WTC11 (cell line): Measurements from ENCODE around the gene UTP14C.

Experiments
- AFF4 ChIP-seq: sonication (generic); formaldehyde crosslinking; IDR thresholded peaks from 2 replicates; pipeline ENCODE4 v1.8.1; 2023; ENCODE audit warnings: mild to moderate bottlenecking, missing genetic modification reagents, borderline replicate concordance
- ATF6 ChIP-seq: sonication (generic); formaldehyde crosslinking; IDR thresholded peaks from 2 replicates; pipeline ENCODE4 v1.8.1; 2023; ENCODE audit warnings: mild to moderate bottlenecking, missing genetic modification reagents
- CREM ChIP-seq: sonication (generic); formaldehyde crosslinking; IDR thresholded peaks from 2 replicates; pipeline ENCODE4 v1.8.1; 2022; ENCODE audit warnings: mild to moderate bottlenecking, missing genetic modification reagents, moderate library complexity
- CTCF ChIP-seq: fragments of 200-600 bp; IDR thresholded peaks from 2 replicates; pipeline ENCODE4 v1.8.0; 2022; ENCODE audit warnings: antibody characterized with exemption
- E2F1 ChIP-seq: sonication (generic); formaldehyde crosslinking; IDR thresholded peaks from 2 replicates; pipeline ENCODE4 v1.8.0; 2022; ENCODE audit warnings: mild to moderate bottlenecking, missing genetic modification reagents
- ELF4 ChIP-seq: sonication (generic); formaldehyde crosslinking; IDR thresholded peaks from 2 replicates; pipeline ENCODE4 v1.8.1; 2022; ENCODE audit warnings: low read depth, mild to moderate bottlenecking, moderate library complexity, missing genetic modification reagents
- FOXK1 ChIP-seq: sonication (generic); formaldehyde crosslinking; IDR thresholded peaks from 2 replicates; pipeline ENCODE4 v1.8.0; 2022; ENCODE audit warnings: mild to moderate bottlenecking, moderate library complexity, missing genetic modification reagents
- NR2C2 ChIP-seq: sonication (generic); formaldehyde crosslinking; IDR thresholded peaks from 2 replicates; pipeline ENCODE4 v1.8.0; 2022; ENCODE audit warnings: mild to moderate bottlenecking, missing genetic modification reagents
- NR3C1 ChIP-seq: sonication (generic); formaldehyde crosslinking; conservative IDR thresholded peaks from 2 replicates; pipeline ENCODE4 v1.8.1; 2023; ENCODE audit warnings: low read depth, mild to moderate bottlenecking, missing genetic modification reagents
- PRRX2 ChIP-seq: fragments of 250-450 bp; sonication (Bioruptor Pico); IDR thresholded peaks from 2 replicates; pipeline ENCODE4 v1.8.0; 2021; ENCODE audit warnings: mild to moderate bottlenecking
- SOX15 ChIP-seq: fragments of 250-450 bp; sonication (Bioruptor Pico); IDR thresholded peaks from 2 replicates; pipeline ENCODE4 v1.9.0; 2021; ENCODE audit warnings: mild to moderate bottlenecking
- ZNF416 ChIP-seq: fragments of 250-450 bp; sonication (Bioruptor Pico); IDR thresholded peaks from 2 replicates; pipeline ENCODE4 v1.9.0; 2021; ENCODE audit warnings: mild to moderate bottlenecking, inconsistent platforms
- ZSCAN18 ChIP-seq: fragments of 250-450 bp; sonication (Bioruptor Pico); IDR thresholded peaks from 2 replicates; pipeline ENCODE4 v2.1.2; 2022; ENCODE audit warnings: mild to moderate bottlenecking, moderate library complexity

- no peak for TF ChIP-seq NR3C1 (CRISPR knock-in tag)
- no peak for TF ChIP-seq CREM (CRISPR knock-in tag)
- no peak for TF ChIP-seq CTCF
- TF ChIP-seq E2F1 (CRISPR knock-in tag): no peak
- no peak for TF ChIP-seq PRRX2 (CRISPR knock-in tag)
- TF ChIP-seq AFF4 (CRISPR knock-in tag): no peak
- TF ChIP-seq ZSCAN18: no peak
- no peak for TF ChIP-seq ATF6 (CRISPR knock-in tag)
- TF ChIP-seq NR2C2 (CRISPR knock-in tag): no peak
- TF ChIP-seq ZNF416: no peak
- TF ChIP-seq ELF4 (CRISPR knock-in tag): no peak
- no peak for TF ChIP-seq SOX15
- no peak for TF ChIP-seq FOXK1 (CRISPR knock-in tag)
Observed at GRCh38 chr13:52002361-52002760, 22.1 kb upstream of the UTP14C start.
